ENCODE measurements around the gene PKP4. TPM values are rescaled to one million over a fixed set of nuclear protein-coding genes. Genes with fewer than 3 reads are reported as not detected.
"Not testable (repeated sequence)": the region's sequence is repeated elsewhere in the genome, so short reads cannot be mapped to it uniquely, and the experiment has no call there.

The PKP4 gene, protein sequence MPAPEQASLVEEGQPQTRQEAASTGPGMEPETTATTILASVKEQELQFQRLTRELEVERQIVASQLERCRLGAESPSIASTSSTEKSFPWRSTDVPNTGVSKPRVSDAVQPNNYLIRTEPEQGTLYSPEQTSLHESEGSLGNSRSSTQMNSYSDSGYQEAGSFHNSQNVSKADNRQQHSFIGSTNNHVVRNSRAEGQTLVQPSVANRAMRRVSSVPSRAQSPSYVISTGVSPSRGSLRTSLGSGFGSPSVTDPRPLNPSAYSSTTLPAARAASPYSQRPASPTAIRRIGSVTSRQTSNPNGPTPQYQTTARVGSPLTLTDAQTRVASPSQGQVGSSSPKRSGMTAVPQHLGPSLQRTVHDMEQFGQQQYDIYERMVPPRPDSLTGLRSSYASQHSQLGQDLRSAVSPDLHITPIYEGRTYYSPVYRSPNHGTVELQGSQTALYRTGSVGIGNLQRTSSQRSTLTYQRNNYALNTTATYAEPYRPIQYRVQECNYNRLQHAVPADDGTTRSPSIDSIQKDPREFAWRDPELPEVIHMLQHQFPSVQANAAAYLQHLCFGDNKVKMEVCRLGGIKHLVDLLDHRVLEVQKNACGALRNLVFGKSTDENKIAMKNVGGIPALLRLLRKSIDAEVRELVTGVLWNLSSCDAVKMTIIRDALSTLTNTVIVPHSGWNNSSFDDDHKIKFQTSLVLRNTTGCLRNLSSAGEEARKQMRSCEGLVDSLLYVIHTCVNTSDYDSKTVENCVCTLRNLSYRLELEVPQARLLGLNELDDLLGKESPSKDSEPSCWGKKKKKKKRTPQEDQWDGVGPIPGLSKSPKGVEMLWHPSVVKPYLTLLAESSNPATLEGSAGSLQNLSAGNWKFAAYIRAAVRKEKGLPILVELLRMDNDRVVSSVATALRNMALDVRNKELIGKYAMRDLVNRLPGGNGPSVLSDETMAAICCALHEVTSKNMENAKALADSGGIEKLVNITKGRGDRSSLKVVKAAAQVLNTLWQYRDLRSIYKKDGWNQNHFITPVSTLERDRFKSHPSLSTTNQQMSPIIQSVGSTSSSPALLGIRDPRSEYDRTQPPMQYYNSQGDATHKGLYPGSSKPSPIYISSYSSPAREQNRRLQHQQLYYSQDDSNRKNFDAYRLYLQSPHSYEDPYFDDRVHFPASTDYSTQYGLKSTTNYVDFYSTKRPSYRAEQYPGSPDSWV
- polyA plus RNA-seq (ENCODE audit: insufficient read length): 26.7 TPM

DNA sequence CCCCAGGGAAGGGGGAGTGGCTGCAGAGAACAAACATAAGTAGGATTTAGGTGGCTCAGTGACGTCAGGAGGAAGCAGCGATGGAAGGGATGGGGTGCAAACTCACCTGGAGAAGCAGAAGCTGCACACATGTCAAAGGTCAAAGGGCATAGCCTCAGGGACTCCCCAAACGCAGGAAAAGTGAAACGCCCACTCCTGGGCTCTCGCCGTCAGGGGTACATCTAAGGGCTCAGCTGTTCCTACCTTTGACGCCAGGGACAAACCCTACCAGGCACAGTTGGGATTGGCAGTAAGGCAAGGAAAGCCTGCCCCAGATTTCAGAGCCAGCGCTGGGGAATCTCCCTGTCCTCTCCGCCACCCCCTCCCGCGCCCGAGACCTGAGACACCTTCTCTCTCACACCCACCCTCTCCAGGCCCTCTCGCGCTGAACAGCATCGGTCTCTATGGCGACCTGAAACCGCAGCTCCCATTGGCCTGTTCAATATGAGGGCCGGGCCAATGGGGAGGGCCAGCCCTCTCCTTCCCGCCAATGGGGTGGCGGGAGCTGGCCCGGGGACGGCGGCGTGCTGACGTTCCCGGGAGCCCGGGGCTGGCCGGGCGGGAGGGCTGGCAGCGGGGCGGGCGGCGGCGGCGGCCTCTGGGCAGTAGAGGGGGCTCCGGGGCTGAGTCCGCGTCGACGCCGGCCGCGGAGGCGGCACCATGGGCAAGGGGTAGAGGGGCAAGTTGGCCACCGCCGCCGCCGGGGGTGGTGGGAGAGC is at the start of gene PKP4, which contains the start of gene CCDC148:
TSS of gene PKP4 (plus strand) at position 644 of the 758 bp plus-strand sequence. CDS start 76,233 bp downstream, outside the sequence.
TSS of gene CCDC148 (minus strand) at position 445 of the 758 bp plus-strand sequence. CDS start at position 131, 314 bp downstream.
- DNase-seq: peak; percentile 94

DNA sequence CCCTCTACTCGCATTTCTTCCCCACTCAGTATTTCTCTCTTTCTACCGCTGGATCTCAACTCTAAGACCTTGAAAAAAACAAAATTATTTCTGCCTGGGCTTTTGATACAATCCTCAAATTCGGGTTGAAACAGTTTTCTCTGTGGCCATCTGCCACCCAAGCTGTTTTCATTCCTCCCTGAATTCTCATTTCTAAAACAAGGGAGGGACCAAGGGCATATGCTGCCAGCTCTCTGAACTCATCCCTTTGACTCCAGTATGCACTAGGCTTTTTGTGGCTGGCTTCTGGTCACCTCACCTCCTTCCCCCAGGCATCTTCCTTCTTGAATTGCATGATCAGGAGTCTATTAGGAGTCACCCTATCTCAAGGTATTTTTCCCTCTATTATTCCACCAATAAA is 49.7 kb upstream of the PKP4 start:
- no peak for DNase-seq

GRCh38 chr2:158410132-158410531 is 46.6 kb upstream of the PKP4 start:
- DNase-seq: no peak

DNA sequence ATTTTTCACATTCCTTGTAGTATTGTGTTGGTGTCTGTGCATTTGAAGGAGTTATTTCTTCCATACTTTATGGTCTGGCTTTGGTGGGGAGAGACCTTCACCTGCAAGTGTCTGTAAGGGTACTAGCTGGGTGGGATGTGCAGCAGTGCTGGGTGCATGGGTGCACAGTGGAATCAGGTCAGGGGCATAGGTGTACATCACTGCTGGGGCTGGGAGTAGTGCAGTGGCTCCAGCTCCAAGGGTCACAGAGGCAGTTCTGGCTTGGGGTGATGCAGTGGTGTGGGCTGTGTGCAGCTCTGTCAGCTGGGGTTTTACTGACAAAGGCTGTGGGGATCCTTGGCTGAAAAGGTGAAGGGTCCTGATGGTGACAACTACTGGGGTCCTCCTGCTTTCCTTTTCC is 45.0 kb upstream of the PKP4 start:
- no peak for DNase-seq

DNA sequence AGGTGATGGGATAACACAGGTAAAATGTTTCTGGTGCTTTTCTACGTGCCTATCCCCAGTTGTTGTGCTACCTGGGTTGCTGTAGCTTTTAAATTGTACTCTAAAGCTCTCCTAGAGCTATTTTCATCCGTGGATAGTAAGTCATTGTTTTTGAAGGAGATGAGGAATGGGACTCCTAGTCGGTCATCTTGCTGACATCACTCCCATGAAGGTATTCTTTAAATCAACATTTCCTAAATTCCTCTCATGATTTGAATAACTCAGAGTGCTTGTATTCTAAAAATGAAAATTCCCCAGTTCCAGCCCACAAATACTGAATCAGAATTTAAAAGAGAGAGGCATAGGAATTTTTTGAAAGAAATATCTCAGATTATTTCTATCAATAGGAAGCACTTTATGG is 44.5 kb upstream of the PKP4 start:
- no peak for DNase-seq

- DNase-seq: no peak
Measured at GRCh38 chr2:158413581-158413980, 43.2 kb upstream of the PKP4 start.

GRCh38 chr2:158414538-158414937 is 42.2 kb upstream of the PKP4 start:
- no peak for DNase-seq

GRCh38 chr2:158432117-158432516 is 24.6 kb upstream of the PKP4 start:
- DNase-seq: no peak

DNA sequence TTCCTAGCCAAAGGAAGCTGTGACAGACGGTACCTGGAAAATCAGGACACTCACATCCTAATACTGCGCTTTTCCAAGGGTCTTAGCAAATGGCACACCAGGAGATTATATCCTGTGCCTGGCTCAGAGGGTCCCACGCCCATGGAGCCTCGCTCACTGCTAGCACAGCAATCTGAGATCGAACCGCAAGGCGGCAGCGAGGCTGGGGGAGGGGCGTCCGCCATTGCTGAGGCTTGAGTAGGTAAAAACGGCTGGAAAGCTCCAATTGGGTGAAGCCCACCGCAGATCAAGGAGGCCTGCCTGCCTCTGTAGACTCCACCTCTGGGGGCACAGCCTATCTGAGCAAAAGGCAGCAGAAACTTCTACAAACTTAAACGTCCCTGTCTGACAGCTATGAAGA is 23.0 kb upstream of the PKP4 start:
- DNase-seq: not testable (repeated sequence)

GRCh38 chr2:158439062-158439461 is 17.7 kb upstream of the PKP4 start:
- not testable (repeated sequence) for DNase-seq

- no peak for DNase-seq
Measured at GRCh38 chr2:158443606-158444005, 13.1 kb upstream of the PKP4 start.

DNA sequence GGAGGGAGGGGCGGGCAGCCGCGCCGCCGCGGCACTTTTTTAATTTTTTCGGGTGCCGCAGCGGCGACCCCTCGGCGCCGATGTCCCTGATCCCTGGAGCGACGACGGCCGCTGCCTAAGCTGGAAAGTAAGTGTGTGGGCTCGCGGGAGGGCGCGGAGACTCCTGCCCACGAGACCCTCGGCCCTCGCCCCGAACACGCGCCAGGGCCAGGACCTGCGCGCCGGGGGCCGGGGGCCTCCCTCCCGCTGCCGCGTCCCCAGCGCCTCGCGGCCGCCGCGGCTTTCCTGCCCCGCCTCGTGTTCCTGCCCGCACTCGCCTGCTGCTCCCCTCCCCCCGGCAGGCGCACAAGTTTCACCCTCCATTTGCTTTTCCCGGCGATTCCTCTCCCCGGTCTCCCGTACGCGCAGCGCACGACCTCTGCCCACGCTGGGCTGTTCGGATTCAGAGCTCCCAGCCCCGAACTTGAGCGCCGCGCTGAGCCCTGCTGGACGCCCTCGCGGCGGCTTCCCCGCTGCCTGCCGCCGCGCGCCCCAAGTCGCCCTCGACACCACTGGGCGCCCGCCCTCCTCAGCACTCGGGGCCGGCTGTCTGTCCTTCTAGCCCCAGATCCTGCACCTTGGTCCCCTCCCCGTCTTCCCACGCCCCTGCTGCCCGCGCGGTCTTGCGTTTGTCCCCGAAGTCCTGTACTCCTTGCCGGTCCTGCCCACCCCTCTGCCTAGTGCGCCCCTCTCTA is 507 bp downstream of the PKP4 start:
- DNase-seq: peak; percentile 69

GRCh38 chr2:158457826-158458616 is 1.3 kb downstream of the PKP4 start:
- peak; percentile 63 for DNase-seq

- DNase-seq: no peak
Measured at GRCh38 chr2:158458617-158458920, 1.8 kb downstream of the PKP4 start.

DNA sequence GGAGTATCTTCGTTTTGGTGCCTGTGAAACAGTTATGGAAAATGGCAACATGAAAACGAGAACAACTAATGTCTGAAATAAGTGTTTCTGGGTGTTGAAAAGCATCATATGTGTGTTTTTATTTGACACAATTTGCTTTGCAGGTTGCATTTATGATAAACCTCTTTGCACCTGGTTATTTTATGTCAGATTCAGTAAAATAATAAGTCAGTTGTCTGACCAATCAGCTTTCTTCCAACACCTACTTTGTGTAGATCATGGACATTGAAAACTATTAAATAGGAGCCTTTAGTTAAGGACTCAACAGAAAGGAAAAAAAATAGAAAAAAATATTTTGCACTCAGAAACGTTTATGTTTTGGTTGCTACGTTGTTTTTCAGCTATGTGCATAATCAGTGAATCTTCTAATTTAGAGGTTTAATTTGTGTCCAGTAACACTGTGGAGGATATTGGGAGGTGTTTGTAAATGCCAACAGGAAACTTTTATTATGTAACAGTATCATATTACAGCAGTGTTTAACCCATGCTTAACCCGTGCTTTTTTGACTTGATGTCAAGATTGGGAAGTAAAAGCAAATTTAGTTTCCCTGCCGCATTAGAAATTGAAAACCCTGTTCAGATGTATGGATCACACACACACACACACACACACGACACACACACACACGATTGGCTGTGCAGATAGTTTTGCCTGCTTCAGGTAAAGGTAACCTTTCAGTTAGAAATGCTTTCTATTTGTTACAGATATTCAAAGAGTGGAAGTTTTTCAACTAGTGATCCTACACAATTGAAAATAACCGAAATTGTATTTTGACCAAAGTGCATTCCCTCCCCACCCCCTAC is 2.6 kb downstream of the PKP4 start:
- DNase-seq: no peak

GRCh38 chr2:158460632-158461297 is 4.0 kb downstream of the PKP4 start:
- no peak for DNase-seq

DNA sequence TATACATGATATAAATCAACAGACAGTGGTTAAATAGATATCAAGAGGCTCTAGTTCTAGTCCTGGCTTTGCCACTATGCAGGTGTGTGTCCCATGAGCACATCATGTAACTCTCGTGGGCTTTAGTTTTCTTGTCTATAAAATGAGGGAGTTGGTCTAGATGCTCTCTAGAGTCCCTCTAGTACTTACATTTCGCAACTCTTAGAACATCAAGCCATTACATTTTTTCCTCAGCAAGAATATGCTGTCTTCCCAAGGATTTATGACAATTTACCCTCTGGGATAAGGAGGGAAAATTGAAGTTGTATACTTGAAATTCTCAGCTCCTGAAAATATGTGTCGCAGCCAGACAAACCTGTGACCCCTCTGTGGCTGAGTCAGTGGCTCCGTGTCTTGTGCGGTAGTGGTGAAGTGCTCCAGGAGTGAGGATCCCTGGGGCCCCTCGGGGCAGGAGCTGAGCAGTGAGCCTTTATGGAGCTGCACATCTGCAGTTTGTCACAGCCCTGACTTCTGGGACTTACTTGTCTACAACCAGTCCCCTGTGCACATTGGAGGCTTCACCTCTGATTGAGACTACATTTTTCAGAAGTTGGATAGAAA is 6.8 kb downstream of the PKP4 start:
- no peak for DNase-seq

Measured in hindlimb muscle (tissue), 1 donor.